NT2/D1 (cell line): ENCODE results near the gene NBAS.

Source experiments
- DNase-seq: peaks from one replicate; pipeline ENCODE4 v3.0.0-alpha.2; 2011; ENCODE audit warnings: low read depth, low spot score
- H3K27me3 ChIP-seq: 2 replicates; pipeline ENCODE4 v1.6.0; 2011; ENCODE audit warnings: mild to moderate bottlenecking; ENCODE audit not compliant: insufficient read length, insufficient read depth
- H3K36me3 ChIP-seq: 2 replicates; pipeline ENCODE4 v1.6.1; 2011; ENCODE audit warnings: mild to moderate bottlenecking, low read length, mixed read lengths; ENCODE audit not compliant: insufficient read depth, insufficient read length
- H3K4me1 ChIP-seq: 2 replicates; pipeline ENCODE4 v1.5.1; 2011; ENCODE audit not compliant: insufficient read depth, insufficient read length
- H3K4me3 ChIP-seq: 2 replicates; pipeline ENCODE4 v1.5.1; 2011; ENCODE audit warnings: low read depth; ENCODE audit not compliant: insufficient read length
- H3K9ac ChIP-seq: 2 replicates; pipeline ENCODE4 v1.6.0; 2011; ENCODE audit warnings: low read depth; ENCODE audit not compliant: insufficient read length
- H3K9me3 ChIP-seq: 2 replicates; pipeline ENCODE4 v1.5.1; 2011; ENCODE audit warnings: mild to moderate bottlenecking, low read length; ENCODE audit not compliant: insufficient read depth
- SUZ12 ChIP-seq: IDR thresholded peaks from 2 replicates; pipeline ENCODE4 v1.6.1; 2011; ENCODE audit not compliant: insufficient read length, insufficient read depth; ENCODE audit errors: extremely low read depth
- YY1 ChIP-seq: IDR thresholded peaks from 2 replicates; pipeline ENCODE4 v1.6.1; 2011; ENCODE audit not compliant: insufficient read length, insufficient read depth
- ZNF274 ChIP-seq: IDR thresholded peaks from 2 replicates; pipeline ENCODE4 v1.6.1; 2011; ENCODE audit warnings: mild to moderate bottlenecking, low read depth, low read length

The NBAS gene

GRCh38 chr2:15311201-15311907, 249.8 kb downstream of the NBAS start:
- Histone ChIP-seq H3K4me3 (no peak overlapping the region), H3K4me1 (no peaks in the 10 kb centered on the region), H3K27me3 (no peaks in the 10 kb centered on the region), H3K9me3 (no peaks in the 10 kb centered on the region), H3K36me3 (peaks cover 5% of the 10 kb centered on the region), H3K9ac (no peak overlapping the region)
- DNase-seq: no peak
- TF ChIP-seq SUZ12: no peak

GRCh38 chr2:15307526-15307925, 253.6 kb downstream of the NBAS start:
- Histone ChIP-seq H3K27me3 (no peaks in the 10 kb centered on the region), H3K4me3 (no peak overlapping the region), H3K4me1 (no peaks in the 10 kb centered on the region), H3K9me3 (no peaks in the 10 kb centered on the region), H3K36me3 (peaks cover 9% of the 10 kb centered on the region), H3K9ac (no peak overlapping the region)
- TF ChIP-seq YY1 (no peak), ZNF274 (no peak), SUZ12 (no peak)
- DNase-seq: no peak

- Histone ChIP-seq H3K9ac (no peak overlapping the region), H3K4me1 (no peaks in the 10 kb centered on the region), H3K27me3 (no peaks in the 10 kb centered on the region), H3K36me3 (peaks cover 9% of the 10 kb centered on the region), H3K9me3 (no peaks in the 10 kb centered on the region), H3K4me3 (no peak overlapping the region)
- DNase-seq: no peak
- TF ChIP-seq SUZ12 (no peak), ZNF274 (no peak), YY1 (no peak)
These were observed 254.4 kb downstream of the NBAS start for GRCh38 chr2:15306706-15307105.

- TF ChIP-seq ZNF274: no peak
- TF ChIP-seq YY1: no peak
- TF ChIP-seq SUZ12: no peak
- no peaks in the 10 kb centered on the region for H3K27me3 ChIP-seq
- H3K9ac ChIP-seq: no peak overlapping the region
- H3K4me1 ChIP-seq: no peaks in the 10 kb centered on the region
- no peaks in the 10 kb centered on the region for H3K9me3 ChIP-seq
- no peak overlapping the region for H3K4me3 ChIP-seq
- H3K36me3 ChIP-seq: peaks cover 9% of the 10 kb centered on the region
- no peak for DNase-seq
These were observed 257.3 kb downstream of the NBAS start for GRCh38 chr2:15303874-15304273.

- Histone ChIP-seq H3K27me3 (no peaks in the 10 kb centered on the region), H3K36me3 (peaks cover 4% of the 10 kb centered on the region), H3K4me1 (no peaks in the 10 kb centered on the region), H3K9ac (no peak overlapping the region), H3K4me3 (no peak overlapping the region), H3K9me3 (no peaks in the 10 kb centered on the region)
- DNase-seq: no peak
- TF ChIP-seq YY1: no peak
- TF ChIP-seq SUZ12: no peak
- no peak for TF ChIP-seq ZNF274
These were observed 259.0 kb downstream of the NBAS start for GRCh38 chr2:15302154-15302553.

- Histone ChIP-seq H3K9ac (no peak overlapping the region), H3K27me3 (no peaks in the 10 kb centered on the region), H3K36me3 (peaks cover 4% of the 10 kb centered on the region), H3K4me1 (no peaks in the 10 kb centered on the region), H3K4me3 (no peak overlapping the region), H3K9me3 (no peaks in the 10 kb centered on the region)
- TF ChIP-seq YY1 (no peak), ZNF274 (no peak), SUZ12 (no peak)
- no peak for DNase-seq
These were observed 260.2 kb downstream of the NBAS start for GRCh38 chr2:15300624-15301573.

- H3K9me3 ChIP-seq: no peaks in the 10 kb centered on the region
- TF ChIP-seq ZNF274 (no peak), SUZ12 (no peak), YY1 (no peak)
- DNase-seq: no peak
- no peak overlapping the region for H3K9ac ChIP-seq
- H3K36me3 ChIP-seq: peaks cover 4% of the 10 kb centered on the region
- no peaks in the 10 kb centered on the region for H3K4me1 ChIP-seq
- H3K27me3 ChIP-seq: no peaks in the 10 kb centered on the region
- no peak overlapping the region for H3K4me3 ChIP-seq
These were observed 261.1 kb downstream of the NBAS start for GRCh38 chr2:15299904-15300520.
